PC-3 (cell line): ENCODE results near the gene ATP6V1F. TPM values are rescaled to one million over a fixed set of nuclear protein-coding genes. Genes with fewer than 3 reads are reported as not detected.

Experiments
- ATAC-seq: fragments of 200-7000 bp; cut with Tn5 transposase; 2 replicates; pipeline ENCODE4 v1.9.1; 2020; ENCODE audit warnings: mild to moderate bottlenecking, moderate library complexity
- BruUV-seq: library from RNA; stranded (reverse); fragments of 400-500 nt; replicated peaks from 2 replicates; lab custom pipeline; 2021; lab: Mats Ljungman, UMichigan
- CTCF ChIA-PET: fragments of 300-600 bp; sonication (Branson Sonifier 250); formaldehyde crosslinking; loops from one replicate; lab custom pipeline; 2022; ENCODE audit warnings: antibody characterized with exemption; lab: Charles Lee
- POLR2A ChIA-PET: fragments of 300-600 bp; sonication (Branson Sonifier 250); formaldehyde crosslinking; loops from one replicate; lab custom pipeline; 2022; ENCODE audit warnings: antibody characterized with exemption; ENCODE audit not compliant: unreplicated experiment; lab: Charles Lee
- DNase-seq: peaks from one replicate; pipeline ENCODE4 v3.0.0-alpha.2; 2015
- H2AFZ ChIP-seq: fragments of 300-600 bp; sonication (generic); 2 replicates; pipeline ENCODE4 v1.6.0; 2016; ENCODE audit warnings: antibody characterized with exemption, low read length
- H3F3A ChIP-seq: fragments of 300-600 bp; sonication (generic); one replicate; pipeline ENCODE4 v1.6.0; 2017; ENCODE audit warnings: antibody characterized with exemption, low read length, control low read depth, mild to moderate bottlenecking; ENCODE audit not compliant: unreplicated experiment
- H3K27ac ChIP-seq: fragments of 300-600 bp; sonication (generic); 2 replicates; pipeline ENCODE4 v1.5.1; 2016; ENCODE audit warnings: mild to moderate bottlenecking, low read length
- H3K27me3 ChIP-seq: fragments of 300-600 bp; sonication (generic); 2 replicates; pipeline ENCODE4 v1.6.1; 2016; ENCODE audit warnings: low read length, mixed read lengths
- H3K36me3 ChIP-seq: fragments of 300-600 bp; sonication (generic); 2 replicates; pipeline ENCODE4 v1.6.1; 2016; ENCODE audit warnings: low read depth, mixed run types, low read length, mixed read lengths
- H3K4me1 ChIP-seq: fragments of 300-600 bp; sonication (generic); 2 replicates; pipeline ENCODE4 v1.5.1; 2016; ENCODE audit warnings: low read length; ENCODE audit not compliant: insufficient read depth
- H3K4me2 ChIP-seq: fragments of 300-600 bp; sonication (generic); 2 replicates; pipeline ENCODE4 v1.6.0; 2016; ENCODE audit warnings: low read length
- H3K4me3 ChIP-seq: fragments of 300-600 bp; sonication (generic); 2 replicates; pipeline ENCODE4 v1.5.1; 2016; ENCODE audit warnings: mild to moderate bottlenecking, low read length, mixed read lengths
- H3K79me2 ChIP-seq: fragments of 300-600 bp; sonication (generic); 2 replicates; pipeline ENCODE4 v1.6.1; 2017; ENCODE audit warnings: low read length, mixed read lengths
- H3K9ac ChIP-seq: fragments of 300-600 bp; sonication (generic); 2 replicates; pipeline ENCODE4 v1.6.0; 2016; ENCODE audit warnings: mild to moderate bottlenecking, low read length
- H3K9me2 ChIP-seq: fragments of 300-600 bp; sonication (generic); replicated peaks from 2 replicates; pipeline ENCODE4 v1.6.1; 2016; ENCODE audit warnings: mixed run types, low read length, mixed read lengths
- H3K9me3 ChIP-seq: fragments of 300-600 bp; sonication (generic); 2 replicates; pipeline ENCODE4 v1.6.1; 2016; ENCODE audit warnings: low read length, mixed read lengths
- H4K20me1 ChIP-seq: fragments of 300-600 bp; sonication (generic); 2 replicates; pipeline ENCODE4 v1.6.1; 2016; ENCODE audit warnings: low read length, mixed read lengths
- CTCF ChIP-seq: fragments of 300-600 bp; sonication (generic); conservative IDR thresholded peaks from 2 replicates; pipeline ENCODE4 v1.5.1; 2017; ENCODE audit warnings: antibody characterized with exemption, low read depth, mild to moderate bottlenecking, low read length
- EZH2 ChIP-seq: fragments of 300-600 bp; sonication (generic); IDR thresholded peaks from one replicate; pipeline ENCODE4 v1.6.1; 2017; ENCODE audit warnings: antibody characterized with exemption, mild to moderate bottlenecking, low read length; ENCODE audit not compliant: unreplicated experiment
- EZH2phosphoT487 ChIP-seq: fragments of 300-600 bp; sonication (generic); IDR thresholded peaks from 2 replicates; pipeline ENCODE4 v1.6.1; 2018; ENCODE audit warnings: mild to moderate bottlenecking, antibody characterized with exemption, low read length, borderline replicate concordance
- intact Hi-C: fragments of 100-400 bp; cut with micrococcal nuclease; formaldehyde crosslinking; loops from 2 replicates; pipeline ENCODE4 v1.9.0; 2023
- total RNA-seq: library from RNA; depleted of rRNA; stranded (reverse); fragments of >200 nt; gene quantifications from 2 replicates; pipeline ENCODE4 v1.2.3, GENCODE V29; 2014

ATP6V1F gene
- total RNA-seq, 1 experiment from 2014 or later, result 131 TPM

GRCh38 chr7:128888039-128888755 is 25.5 kb downstream of the ATP6V1F start:
- no peaks in the 10 kb centered on the region for H3K9me3 ChIP-seq
- H3F3A ChIP-seq, result no peaks in the 10 kb centered on the region
- no peaks in the 10 kb centered on the region for H4K20me1 ChIP-seq
- H3K4me3 ChIP-seq, result no peak overlapping the region
- no peaks in the 10 kb centered on the region for H3K36me3 ChIP-seq
- intact Hi-C loops, result no loop called here
- no peak overlapping the region for H3K4me2 ChIP-seq
- H3K4me1 ChIP-seq, result peaks cover 28% of the 10 kb centered on the region
- H3K9ac ChIP-seq, result no peak overlapping the region
- POLR2A ChIA-PET, result no interaction called here
- TF ChIP-seq CTCF (no peak), EZH2 (no peak), EZH2phosphoT487 (no peak)
- H3K27me3 ChIP-seq, result no peaks in the 10 kb centered on the region
- no peak for DNase-seq
- H3K79me2 ChIP-seq, result no peaks in the 10 kb centered on the region
- H3K9me2 ChIP-seq, result no peaks in the 10 kb centered on the region
- no peak for ATAC-seq
- peak overlapping the region; percentile 70 for H3K27ac ChIP-seq
- no peak overlapping the region for H2AFZ ChIP-seq
- CTCF ChIA-PET, result no interaction called here
- no TSS peak for BruUV-seq

- Histone ChIP-seq H3K79me2 (no peaks in the 10 kb centered on the region), H3K9me3 (no peaks in the 10 kb centered on the region), H4K20me1 (no peaks in the 10 kb centered on the region), H3K4me3 (no peak overlapping the region), H3F3A (no peaks in the 10 kb centered on the region), H2AFZ (no peak overlapping the region), H3K36me3 (no peaks in the 10 kb centered on the region), H3K9ac (peak overlapping the region; percentile 25; the same call in 1 of the 2 replicates), H3K4me1 (peaks cover 33% of the 10 kb centered on the region), H3K27ac (peak overlapping the region; percentile 70), H3K27me3 (no peaks in the 10 kb centered on the region), H3K9me2 (no peaks in the 10 kb centered on the region), H3K4me2 (no peak overlapping the region; the same call in 1 of the 2 replicates)
- ChIA-PET POLR2A (interaction anchor here (1.0 kb wide), 1 partner anchor 151 kb away, joined by 4 read pairs; no protein-coding TSS in a partner anchor), CTCF (no interaction called here)
- no peak for DNase-seq
- no peak for ATAC-seq
- intact Hi-C loops, result no loop called here
- BruUV-seq, result no TSS peak
- no peak for TF ChIP-seq EZH2
- TF ChIP-seq EZH2phosphoT487, result no peak
- no peak for TF ChIP-seq CTCF
These were observed 26.1 kb downstream of the ATP6V1F start for GRCh38 chr7:128888756-128889095.

- Histone ChIP-seq H3F3A (no peaks in the 10 kb centered on the region), H2AFZ (no peak overlapping the region), H3K9me3 (no peaks in the 10 kb centered on the region), H3K36me3 (no peaks in the 10 kb centered on the region), H3K4me3 (no peak overlapping the region), H3K79me2 (no peaks in the 10 kb centered on the region), H3K9me2 (no peaks in the 10 kb centered on the region), H3K27me3 (no peaks in the 10 kb centered on the region), H3K27ac (peak overlapping the region; percentile 70), H3K9ac (peak overlapping the region; percentile 25; the same call in 1 of the 2 replicates), H3K4me1 (peaks cover 35% of the 10 kb centered on the region), H3K4me2 (no peak overlapping the region; the same call in 1 of the 2 replicates), H4K20me1 (no peaks in the 10 kb centered on the region)
- DNase-seq, result peak; percentile 52
- CTCF ChIA-PET, result no interaction called here
- intact Hi-C loops, result no loop called here
- ATAC-seq, result no peak
- POLR2A ChIA-PET, result interaction anchor here (1.0 kb wide), 1 partner anchor 151 kb away, joined by 4 read pairs; no protein-coding TSS in a partner anchor
- BruUV-seq, result no TSS peak
- TF ChIP-seq EZH2 (no peak), CTCF (no peak)
These were observed 26.5 kb downstream of the ATP6V1F start for GRCh38 chr7:128889121-128889520.
